Tibial artery (tissue), 4 donors: ENCODE measurements around the gene MARCHF6.

Experiments used
- DNase-seq, 2 donors: peaks; one replicate each; pipeline ENCODE4 v3.0.0-alpha.2; 2019
- H3K27ac ChIP-seq, 2 donors: fragments of 200-600 bp; sonication (generic) in 1 of 2; 1 replicate in 1 of 2; 2 replicates in 1 of 2; pipeline ENCODE4 v1.5.1; 2018 to 2019; ENCODE audit warnings: mild to moderate bottlenecking in 1 of 2
- H3K27me3 ChIP-seq, 2 donors: fragments of 200-600 bp; sonication (generic) in 1 of 2; one replicate each; pipeline versions ENCODE4 v1.5.1 to v1.6.0; 2016 to 2019
- H3K36me3 ChIP-seq, 3 donors: fragments of 200-600 bp; sonication (generic) in 2 of 3; one replicate each; pipeline ENCODE4 v1.5.1; 2016 to 2019; ENCODE audit warnings: mild to moderate bottlenecking in 2 of 3
- H3K4me1 ChIP-seq, 4 donors: fragments of 200-600 bp; sonication (generic) in 2 of 4; 1 replicate in 3 of 4; 2 replicates in 1 of 4; pipeline ENCODE4 v1.5.1; 2016 to 2019
- H3K4me3 ChIP-seq, 2 donors: fragments of 200-600 bp; sonication (generic) in 1 of 2; 1 replicate in 1 of 2; 2 replicates in 1 of 2; pipeline ENCODE4 v1.5.1; 2018 to 2019; ENCODE audit warnings: mild to moderate bottlenecking in 2 of 2
- H3K9me3 ChIP-seq, 3 donors: fragments of 200-600 bp; sonication (generic) in 1 of 3; one replicate each; pipeline ENCODE4 v1.5.1; 2016 to 2019
- CTCF ChIP-seq, 2 experiments: fragments of 200-600 bp in 1 of 2; fragments of 450-650 bp in 1 of 2; IDR thresholded peaks; one replicate each; pipeline ENCODE4 v1.5.1; 2017 to 2019; ENCODE audit warnings: antibody characterized with exemption in 2 of 2, mild to moderate bottlenecking in 1 of 2, moderate library complexity in 1 of 2
- intact Hi-C: fragments of 100-400 bp; cut with DNase I; formaldehyde crosslinking; loops from one replicate; pipeline ENCODE4 v1.15.0; 2023; ENCODE audit warnings: low total_unique reads

The MARCHF6 gene

GRCh38 chr5:10401498-10401897 is 48.0 kb downstream of the MARCHF6 start:
- H3K27ac ChIP-seq: peak overlapping the region; percentile 13 to 32
- peaks cover 51 to 55% (median 53%) of the 10 kb centered on the region in 3 donors for H3K36me3 ChIP-seq

More at GRCh38 chr5:10401498-10401897, 48.0 kb downstream of the MARCHF6 start:
- H3K4me3 ChIP-seq: no peak overlapping the region
- no peak for TF ChIP-seq CTCF (IDR thresholded peaks at IDR 0.05)
- no peaks in the 10 kb centered on the region for H3K27me3 ChIP-seq
- intact Hi-C loops: no loop called here
- H3K9me3 ChIP-seq: no peaks in the 10 kb centered on the region
- peaks cover 0 to 16% (median 2%) of the 10 kb centered on the region in 4 donors for H3K4me1 ChIP-seq
- no peak for DNase-seq
